Liver (tissue), 9 donors: ENCODE results near the gene HRH2. TPM values are rescaled to one million over a fixed set of nuclear protein-coding genes. Genes with fewer than 3 reads are reported as not detected.

Source experiments
- DNase-seq: peaks from one replicate; pipeline ENCODE4 v3.0.0-alpha.2; 2017; ENCODE audit warnings: low spot score
- H3K27ac ChIP-seq, 2 donors: one replicate each; pipeline ENCODE4 v1.7.0; 2013; ENCODE audit warnings: inconsistent platforms in 2 of 2, low read length in 2 of 2, control low read depth in 1 of 2, low read depth in 1 of 2, mild to moderate bottlenecking in 1 of 2
- H3K27me3 ChIP-seq, 4 donors: one replicate each; pipeline versions ENCODE4 v1.6.1 to v1.7.0; 2013; ENCODE audit warnings: low read length in 3 of 4, inconsistent platforms in 1 of 4, mild to moderate bottlenecking in 1 of 4, moderate library complexity in 1 of 4; ENCODE audit not compliant: control insufficient read depth in 4 of 4, insufficient read depth in 4 of 4
- H3K36me3 ChIP-seq, 4 donors: one replicate each; pipeline versions ENCODE4 v1.6.1 to v1.7.0; 2013; ENCODE audit warnings: low read length in 3 of 4, mild to moderate bottlenecking in 3 of 4, low read depth in 1 of 4, moderate library complexity in 1 of 4; ENCODE audit not compliant: control insufficient read depth in 4 of 4, insufficient read depth in 3 of 4
- H3K4me1 ChIP-seq, 4 donors: one replicate each; pipeline versions ENCODE4 v1.6.1 to v1.7.0; 2013; ENCODE audit warnings: low read length in 3 of 4, mild to moderate bottlenecking in 3 of 4, moderate library complexity in 1 of 4; ENCODE audit not compliant: control insufficient read depth in 4 of 4, insufficient read depth in 4 of 4
- H3K4me3 ChIP-seq, 3 donors: one replicate each; pipeline versions ENCODE4 v1.6.1 to v1.7.0; 2013; ENCODE audit warnings: low read length in 3 of 3, control low read depth in 1 of 3, low read depth in 1 of 3, mild to moderate bottlenecking in 1 of 3
- H3K9ac ChIP-seq, 2 donors: one replicate each; pipeline ENCODE4 v1.7.0; 2013; ENCODE audit warnings: low read length in 2 of 2, mild to moderate bottlenecking in 2 of 2, moderate library complexity in 2 of 2, control low read depth in 1 of 2, low read depth in 1 of 2
- H3K9me3 ChIP-seq, 4 donors: one replicate each; pipeline versions ENCODE4 v1.6.1 to v1.7.0; 2013; ENCODE audit warnings: low read length in 3 of 4; ENCODE audit not compliant: control insufficient read depth in 4 of 4
- EGR1 ChIP-seq, 2 donors: IDR thresholded peaks; 2 replicates each; pipeline ENCODE4 v1.6.1; 2016 to 2018; ENCODE audit warnings: antibody characterized with exemption in 2 of 2, low read depth in 2 of 2
- FOXA1 ChIP-seq: IDR thresholded peaks from 2 replicates; pipeline ENCODE4 v1.6.1; 2016; ENCODE audit warnings: antibody characterized with exemption
- FOXA2 ChIP-seq: IDR thresholded peaks from 2 replicates; pipeline ENCODE4 v1.6.1; 2016; ENCODE audit warnings: antibody characterized with exemption
- GABPA ChIP-seq, 2 donors: IDR thresholded peaks in 1 of 2; conservative IDR thresholded peaks in 1 of 2; 2 replicates each; pipeline ENCODE4 v1.6.1; 2016; ENCODE audit warnings: antibody characterized with exemption in 2 of 2, mild to moderate bottlenecking in 1 of 2, moderate library complexity in 1 of 2
- HNF4A ChIP-seq, 2 donors: conservative IDR thresholded peaks; 2 replicates each; pipeline ENCODE4 v1.6.1; 2016; ENCODE audit warnings: antibody characterized with exemption in 2 of 2, mild to moderate bottlenecking in 2 of 2
- HNF4G ChIP-seq: IDR thresholded peaks from 2 replicates; pipeline ENCODE4 v1.6.1; 2016; ENCODE audit warnings: antibody characterized with exemption
- JUND ChIP-seq, 2 donors: IDR thresholded peaks; 2 replicates each; pipeline ENCODE4 v1.6.1; 2016; ENCODE audit warnings: antibody characterized with exemption in 2 of 2
- NR2F2 ChIP-seq: IDR thresholded peaks from 2 replicates; pipeline ENCODE4 v1.6.1; 2016; ENCODE audit warnings: antibody characterized with exemption
- RAD21 ChIP-seq, 2 donors: IDR thresholded peaks; 2 replicates each; pipeline ENCODE4 v1.6.1; 2016; ENCODE audit warnings: antibody characterized with exemption in 2 of 2, mild to moderate bottlenecking in 2 of 2
- RXRA ChIP-seq, 2 donors: IDR thresholded peaks; 2 replicates each; pipeline ENCODE4 v1.6.1; 2017 to 2018; ENCODE audit warnings: antibody characterized with exemption in 2 of 2, mild to moderate bottlenecking in 1 of 2
- SP1 ChIP-seq: IDR thresholded peaks from 2 replicates; pipeline ENCODE4 v1.6.1; 2018; ENCODE audit warnings: antibody characterized with exemption, mild to moderate bottlenecking
- TAF1 ChIP-seq: conservative IDR thresholded peaks from 2 replicates; pipeline ENCODE4 v1.6.1; 2016; ENCODE audit warnings: antibody characterized with exemption, mild to moderate bottlenecking
- YY1 ChIP-seq: IDR thresholded peaks from 2 replicates; pipeline ENCODE4 v1.6.1; 2016; ENCODE audit warnings: antibody characterized with exemption, mild to moderate bottlenecking
- WGBS: extraction: QIAGEN DNeasy Blood & Tissue Kit; methylation state at CpG from one replicate; pipeline ENCODE4 v1.1.7; 2013; 5-methylcytosine and 5-hydroxymethylcytosine counted together
- polyA plus RNA-seq, 2 donors: library from polyadenylated mRNA; stranded (reverse) in 1 of 2; unstranded in 1 of 2; fragments of 200-250 nt in 1 of 2; fragments of >200 nt in 1 of 2; fragmentation: Nextera tagmentation in 1 of 2; extraction: Ambion mirVana in 1 of 2; gene quantifications; one replicate each; pipeline versions ENCODE4 v1.2.1 to v1.2.3, GENCODE V29; 2013 to 2015
- total RNA-seq, 2 donors: library from RNA; depleted of rRNA; stranded (reverse); fragments of >200 nt; gene quantifications; one replicate each; pipeline ENCODE4 v1.2.3, GENCODE V29; 2014
- TF ChIP-seq, protein P1 (sequence below): IDR thresholded peaks from 2 replicates; pipeline ENCODE4 v1.6.1; 2016; ENCODE audit warnings: antibody characterized with exemption
- TF ChIP-seq, protein P2 (sequence below): IDR thresholded peaks from 2 replicates; pipeline ENCODE4 v1.6.1; 2016; ENCODE audit warnings: antibody characterized with exemption
- TF ChIP-seq, protein P3 (sequence below): IDR thresholded peaks from 2 replicates; pipeline ENCODE4 v1.6.1; 2016; ENCODE audit warnings: antibody characterized with exemption, mild to moderate bottlenecking
- TF ChIP-seq, protein P4 (sequence below): IDR thresholded peaks from 2 replicates; pipeline ENCODE4 v1.6.1; 2016; ENCODE audit warnings: antibody characterized with exemption
- TF ChIP-seq, protein P5 (sequence below): fragments of 150-350 bp; IDR thresholded peaks from 2 replicates; pipeline ENCODE4 v1.5.1; 2017; ENCODE audit warnings: improper control_type of control experiment, low read depth, low read length; ENCODE audit not compliant: missing input control
- donor health status: healthy.
- donor health status: healthy.
- donor health status: healthy.
- donor health status: healthy.
- donor health status: healthy.

The HRH2 gene
- total and polyA plus RNA-seq, 4 donors = 0.44 to 2.6 (median 1.3) TPM

DNA sequence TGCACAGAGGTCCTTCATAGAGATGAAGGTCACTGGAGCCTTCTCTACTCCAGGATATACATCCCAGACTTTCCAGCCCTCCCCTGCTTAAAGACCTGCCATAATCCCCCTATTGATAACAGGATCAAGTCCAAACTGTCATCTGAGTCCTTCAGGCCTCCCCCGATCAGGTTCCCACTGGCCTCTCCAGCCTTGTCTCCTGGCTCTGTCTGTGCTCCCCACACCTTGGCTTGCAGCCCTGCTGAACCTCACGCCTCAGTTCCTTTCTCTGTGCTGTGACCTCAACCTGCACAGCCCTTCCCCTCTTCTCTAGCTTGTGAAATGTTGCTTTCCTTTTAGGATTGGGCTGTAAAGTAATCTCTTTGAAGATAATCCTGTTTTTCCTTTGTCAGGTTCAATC lies 2.5 kb upstream of the HRH2 start:
- Histone ChIP-seq H3K9ac (no peak overlapping the region), H3K4me3 (no peak overlapping the region), H3K36me3 (no peaks in the 10 kb centered on the region), H3K4me1 (peaks cover 0 to 14% (median 8%) of the 10 kb centered on the region in 4 donors), H3K27ac (no peak overlapping the region), H3K9me3 (peaks cover 0 to under 1% (median 0%) of the 10 kb centered on the region in 4 donors), H3K27me3 (peaks cover 0 to 5% (median 4%) of the 10 kb centered on the region in 4 donors)
- no peak for TF ChIP-seq YY1
- TF ChIP-seq SP1 = no peak
- no peak for TF ChIP-seq FOXA2
- no peak for TF ChIP-seq FOXA1
- TF ChIP-seq NR2F2 = no peak
- no peak for TF ChIP-seq GABPA (IDR thresholded peaks at IDR 0.05 in 1 of 2, conservative IDR thresholded peaks at IDR 0.05 in 1 of 2)
- TF ChIP-seq, protein P1, sequence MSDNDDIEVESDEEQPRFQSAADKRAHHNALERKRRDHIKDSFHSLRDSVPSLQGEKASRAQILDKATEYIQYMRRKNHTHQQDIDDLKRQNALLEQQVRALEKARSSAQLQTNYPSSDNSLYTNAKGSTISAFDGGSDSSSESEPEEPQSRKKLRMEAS = no peak
- TF ChIP-seq HNF4A (conservative IDR thresholded peaks at IDR 0.05) = no peak
- no peak for TF ChIP-seq EGR1 (IDR thresholded peaks at IDR 0.05; ENCODE audit: low read depth in 2 of 2)
- TF ChIP-seq, protein P2, sequence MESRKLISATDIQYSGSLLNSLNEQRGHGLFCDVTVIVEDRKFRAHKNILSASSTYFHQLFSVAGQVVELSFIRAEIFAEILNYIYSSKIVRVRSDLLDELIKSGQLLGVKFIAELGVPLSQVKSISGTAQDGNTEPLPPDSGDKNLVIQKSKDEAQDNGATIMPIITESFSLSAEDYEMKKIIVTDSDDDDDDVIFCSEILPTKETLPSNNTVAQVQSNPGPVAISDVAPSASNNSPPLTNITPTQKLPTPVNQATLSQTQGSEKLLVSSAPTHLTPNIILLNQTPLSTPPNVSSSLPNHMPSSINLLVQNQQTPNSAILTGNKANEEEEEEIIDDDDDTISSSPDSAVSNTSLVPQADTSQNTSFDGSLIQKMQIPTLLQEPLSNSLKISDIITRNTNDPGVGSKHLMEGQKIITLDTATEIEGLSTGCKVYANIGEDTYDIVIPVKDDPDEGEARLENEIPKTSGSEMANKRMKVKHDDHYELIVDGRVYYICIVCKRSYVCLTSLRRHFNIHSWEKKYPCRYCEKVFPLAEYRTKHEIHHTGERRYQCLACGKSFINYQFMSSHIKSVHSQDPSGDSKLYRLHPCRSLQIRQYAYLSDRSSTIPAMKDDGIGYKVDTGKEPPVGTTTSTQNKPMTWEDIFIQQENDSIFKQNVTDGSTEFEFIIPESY = no peak
- TF ChIP-seq, protein P3, sequence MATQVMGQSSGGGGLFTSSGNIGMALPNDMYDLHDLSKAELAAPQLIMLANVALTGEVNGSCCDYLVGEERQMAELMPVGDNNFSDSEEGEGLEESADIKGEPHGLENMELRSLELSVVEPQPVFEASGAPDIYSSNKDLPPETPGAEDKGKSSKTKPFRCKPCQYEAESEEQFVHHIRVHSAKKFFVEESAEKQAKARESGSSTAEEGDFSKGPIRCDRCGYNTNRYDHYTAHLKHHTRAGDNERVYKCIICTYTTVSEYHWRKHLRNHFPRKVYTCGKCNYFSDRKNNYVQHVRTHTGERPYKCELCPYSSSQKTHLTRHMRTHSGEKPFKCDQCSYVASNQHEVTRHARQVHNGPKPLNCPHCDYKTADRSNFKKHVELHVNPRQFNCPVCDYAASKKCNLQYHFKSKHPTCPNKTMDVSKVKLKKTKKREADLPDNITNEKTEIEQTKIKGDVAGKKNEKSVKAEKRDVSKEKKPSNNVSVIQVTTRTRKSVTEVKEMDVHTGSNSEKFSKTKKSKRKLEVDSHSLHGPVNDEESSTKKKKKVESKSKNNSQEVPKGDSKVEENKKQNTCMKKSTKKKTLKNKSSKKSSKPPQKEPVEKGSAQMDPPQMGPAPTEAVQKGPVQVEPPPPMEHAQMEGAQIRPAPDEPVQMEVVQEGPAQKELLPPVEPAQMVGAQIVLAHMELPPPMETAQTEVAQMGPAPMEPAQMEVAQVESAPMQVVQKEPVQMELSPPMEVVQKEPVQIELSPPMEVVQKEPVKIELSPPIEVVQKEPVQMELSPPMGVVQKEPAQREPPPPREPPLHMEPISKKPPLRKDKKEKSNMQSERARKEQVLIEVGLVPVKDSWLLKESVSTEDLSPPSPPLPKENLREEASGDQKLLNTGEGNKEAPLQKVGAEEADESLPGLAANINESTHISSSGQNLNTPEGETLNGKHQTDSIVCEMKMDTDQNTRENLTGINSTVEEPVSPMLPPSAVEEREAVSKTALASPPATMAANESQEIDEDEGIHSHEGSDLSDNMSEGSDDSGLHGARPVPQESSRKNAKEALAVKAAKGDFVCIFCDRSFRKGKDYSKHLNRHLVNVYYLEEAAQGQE = no peak
- no peak for TF ChIP-seq JUND (IDR thresholded peaks at IDR 0.05)
- no peak for TF ChIP-seq TAF1
- TF ChIP-seq, protein P4, sequence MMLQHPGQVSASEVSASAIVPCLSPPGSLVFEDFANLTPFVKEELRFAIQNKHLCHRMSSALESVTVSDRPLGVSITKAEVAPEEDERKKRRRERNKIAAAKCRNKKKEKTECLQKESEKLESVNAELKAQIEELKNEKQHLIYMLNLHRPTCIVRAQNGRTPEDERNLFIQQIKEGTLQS = no peak
- TF ChIP-seq RAD21 (IDR thresholded peaks at IDR 0.05) = no peak
- no peak for TF ChIP-seq RXRA (IDR thresholded peaks at IDR 0.05)
- TF ChIP-seq, protein P5, sequence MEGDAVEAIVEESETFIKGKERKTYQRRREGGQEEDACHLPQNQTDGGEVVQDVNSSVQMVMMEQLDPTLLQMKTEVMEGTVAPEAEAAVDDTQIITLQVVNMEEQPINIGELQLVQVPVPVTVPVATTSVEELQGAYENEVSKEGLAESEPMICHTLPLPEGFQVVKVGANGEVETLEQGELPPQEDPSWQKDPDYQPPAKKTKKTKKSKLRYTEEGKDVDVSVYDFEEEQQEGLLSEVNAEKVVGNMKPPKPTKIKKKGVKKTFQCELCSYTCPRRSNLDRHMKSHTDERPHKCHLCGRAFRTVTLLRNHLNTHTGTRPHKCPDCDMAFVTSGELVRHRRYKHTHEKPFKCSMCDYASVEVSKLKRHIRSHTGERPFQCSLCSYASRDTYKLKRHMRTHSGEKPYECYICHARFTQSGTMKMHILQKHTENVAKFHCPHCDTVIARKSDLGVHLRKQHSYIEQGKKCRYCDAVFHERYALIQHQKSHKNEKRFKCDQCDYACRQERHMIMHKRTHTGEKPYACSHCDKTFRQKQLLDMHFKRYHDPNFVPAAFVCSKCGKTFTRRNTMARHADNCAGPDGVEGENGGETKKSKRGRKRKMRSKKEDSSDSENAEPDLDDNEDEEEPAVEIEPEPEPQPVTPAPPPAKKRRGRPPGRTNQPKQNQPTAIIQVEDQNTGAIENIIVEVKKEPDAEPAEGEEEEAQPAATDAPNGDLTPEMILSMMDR = no peak
- TF ChIP-seq HNF4G = no peak
- DNase-seq = no peak
- 82% methylated on average over 2 of the region's 2 CpGs for WGBS
